ENCODE results near the gene VPS41. TPM values are rescaled to one million over a fixed set of nuclear protein-coding genes. Genes with fewer than 3 reads are reported as not detected.

Gene VPS41
- total and polyA plus RNA-seq, 10 of the 15 experiments (the other 5 are each of a cell fraction or from before 2014, with no cell fraction given) = 15.3 to 63.2 (median 47.0) TPM

DNA sequence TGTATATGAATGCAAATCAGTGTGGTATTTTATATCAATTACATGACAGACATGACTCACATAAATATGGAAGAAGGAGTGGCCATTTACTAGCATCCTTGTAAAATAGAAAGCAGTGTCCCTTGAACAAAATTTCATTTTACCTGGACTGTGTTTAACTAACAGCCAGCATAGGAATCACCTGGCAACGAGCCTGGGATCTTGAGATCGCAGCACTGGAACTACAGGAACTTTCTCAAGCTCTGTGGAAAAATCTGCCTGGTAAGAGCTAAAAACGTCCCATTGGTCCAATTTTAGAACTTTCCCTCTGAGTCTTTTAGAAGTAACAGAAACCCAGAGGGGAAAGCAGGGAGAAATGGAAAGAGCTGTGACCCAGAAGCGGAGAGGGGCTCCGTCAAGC is 208.9 kb downstream of the VPS41 start:
- intact Hi-C loops (cut with micrococcal nuclease; ENCODE audit: unreplicated experiment) (no loop called here), in situ Hi-C loops (cut with MboI) (no loop called here)
- Histone ChIP-seq H3K9ac (ENCODE audit: control insufficient read depth, insufficient read depth, low read length) (no peak overlapping the region), H3K36me3 (ENCODE audit: control insufficient read depth in 2 of 2, insufficient read depth in 2 of 2, low read length in 1 of 2) (no peaks in the 10 kb centered on the region), H4K20me1 (ENCODE audit: control insufficient read depth, insufficient read depth) (no peaks in the 10 kb centered on the region), H3K4me2 (ENCODE audit: control insufficient read depth, insufficient read depth) (no peak overlapping the region), H3K9me3 (replicated peaks; ENCODE audit: control insufficient read depth, insufficient read depth, low read length) (no peaks in the 10 kb centered on the region), H3K4me1 (ENCODE audit: control insufficient read depth, insufficient read depth, low read length) (no peaks in the 10 kb centered on the region), H3K27ac (ENCODE audit: control insufficient read depth, insufficient read depth) (no peak overlapping the region), H3K4me3 (no peak overlapping the region), H3K27me3 (replicated peaks in 1 of 2; ENCODE audit: control insufficient read depth in 2 of 2, insufficient read depth in 2 of 2, low read length in 1 of 2) (no peaks in the 10 kb centered on the region), H2AFZ (ENCODE audit: control insufficient read depth, low read depth, low read length) (no peak overlapping the region), H3K79me2 (ENCODE audit: control insufficient read depth, insufficient read depth, low read length) (no peaks in the 10 kb centered on the region)
- ChIA-PET POLR2A (no interaction called here), CTCF (interaction anchor here (2.2 kb wide), 1 partner anchor 40 kb away, joined by 7 read pairs; no protein-coding TSS in a partner anchor), SMC1A (ENCODE audit: uncharacterized antibody, unreplicated experiment) (no interaction called here), RAD21 (ENCODE audit: unreplicated experiment) (no interaction called here)
- 45% methylated on average over 5 of the region's 5 CpGs for WGBS (ENCODE audit: insufficient coverage, insufficient replicate concordance, low lambda C conversion rate, missing lambda C conversion rate)
- DNase-seq (ENCODE audit: low read depth, low spot score) (no peak), ATAC-seq (no peak), FAIRE-seq (no peak)
- TF ChIP-seq, protein P1, sequence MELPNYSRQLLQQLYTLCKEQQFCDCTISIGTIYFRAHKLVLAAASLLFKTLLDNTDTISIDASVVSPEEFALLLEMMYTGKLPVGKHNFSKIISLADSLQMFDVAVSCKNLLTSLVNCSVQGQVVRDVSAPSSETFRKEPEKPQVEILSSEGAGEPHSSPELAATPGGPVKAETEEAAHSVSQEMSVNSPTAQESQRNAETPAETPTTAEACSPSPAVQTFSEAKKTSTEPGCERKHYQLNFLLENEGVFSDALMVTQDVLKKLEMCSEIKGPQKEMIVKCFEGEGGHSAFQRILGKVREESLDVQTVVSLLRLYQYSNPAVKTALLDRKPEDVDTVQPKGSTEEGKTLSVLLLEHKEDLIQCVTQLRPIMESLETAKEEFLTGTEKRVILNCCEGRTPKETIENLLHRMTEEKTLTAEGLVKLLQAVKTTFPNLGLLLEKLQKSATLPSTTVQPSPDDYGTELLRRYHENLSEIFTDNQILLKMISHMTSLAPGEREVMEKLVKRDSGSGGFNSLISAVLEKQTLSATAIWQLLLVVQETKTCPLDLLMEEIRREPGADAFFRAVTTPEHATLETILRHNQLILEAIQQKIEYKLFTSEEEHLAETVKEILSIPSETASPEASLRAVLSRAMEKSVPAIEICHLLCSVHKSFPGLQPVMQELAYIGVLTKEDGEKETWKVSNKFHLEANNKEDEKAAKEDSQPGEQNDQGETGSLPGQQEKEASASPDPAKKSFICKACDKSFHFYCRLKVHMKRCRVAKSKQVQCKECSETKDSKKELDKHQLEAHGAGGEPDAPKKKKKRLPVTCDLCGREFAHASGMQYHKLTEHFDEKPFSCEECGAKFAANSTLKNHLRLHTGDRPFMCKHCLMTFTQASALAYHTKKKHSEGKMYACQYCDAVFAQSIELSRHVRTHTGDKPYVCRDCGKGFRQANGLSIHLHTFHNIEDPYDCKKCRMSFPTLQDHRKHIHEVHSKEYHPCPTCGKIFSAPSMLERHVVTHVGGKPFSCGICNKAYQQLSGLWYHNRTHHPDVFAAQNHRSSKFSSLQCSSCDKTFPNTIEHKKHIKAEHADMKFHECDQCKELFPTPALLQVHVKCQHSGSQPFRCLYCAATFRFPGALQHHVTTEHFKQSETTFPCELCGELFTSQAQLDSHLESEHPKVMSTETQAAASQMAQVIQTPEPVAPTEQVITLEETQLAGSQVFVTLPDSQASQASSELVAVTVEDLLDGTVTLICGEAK (IDR thresholded peaks at IDR 0.05; ENCODE audit: borderline replicate concordance) = no peak
- TF ChIP-seq EGR1 (IDR thresholded peaks at IDR 0.05; ENCODE audit: borderline replicate concordance in 1 of 2, low read depth in 2 of 2, low read length in 2 of 2) (no peak), MTA2 (IDR thresholded peaks at IDR 0.05; ENCODE audit: low read depth) (no peak), NFYB (IDR thresholded peaks at IDR 0.05; ENCODE audit: insufficient read depth, low read depth, low read length) (no peak), IRF4 (IDR thresholded peaks at IDR 0.05; ENCODE audit: low read depth, low read length) (no peak), ZNF207 (IDR thresholded peaks at IDR 0.05; ENCODE audit: borderline replicate concordance) (no peak), RAD51 (IDR thresholded peaks at IDR 0.05) (no peak), SRF (IDR thresholded peaks at IDR 0.05; ENCODE audit: low read depth in 2 of 2, low read length in 2 of 2) (no peak), SPI1 (IDR thresholded peaks at IDR 0.05; ENCODE audit: borderline replicate concordance, insufficient read depth, low read depth, low read length) (no peak)
- TF ChIP-seq, protein P2, sequence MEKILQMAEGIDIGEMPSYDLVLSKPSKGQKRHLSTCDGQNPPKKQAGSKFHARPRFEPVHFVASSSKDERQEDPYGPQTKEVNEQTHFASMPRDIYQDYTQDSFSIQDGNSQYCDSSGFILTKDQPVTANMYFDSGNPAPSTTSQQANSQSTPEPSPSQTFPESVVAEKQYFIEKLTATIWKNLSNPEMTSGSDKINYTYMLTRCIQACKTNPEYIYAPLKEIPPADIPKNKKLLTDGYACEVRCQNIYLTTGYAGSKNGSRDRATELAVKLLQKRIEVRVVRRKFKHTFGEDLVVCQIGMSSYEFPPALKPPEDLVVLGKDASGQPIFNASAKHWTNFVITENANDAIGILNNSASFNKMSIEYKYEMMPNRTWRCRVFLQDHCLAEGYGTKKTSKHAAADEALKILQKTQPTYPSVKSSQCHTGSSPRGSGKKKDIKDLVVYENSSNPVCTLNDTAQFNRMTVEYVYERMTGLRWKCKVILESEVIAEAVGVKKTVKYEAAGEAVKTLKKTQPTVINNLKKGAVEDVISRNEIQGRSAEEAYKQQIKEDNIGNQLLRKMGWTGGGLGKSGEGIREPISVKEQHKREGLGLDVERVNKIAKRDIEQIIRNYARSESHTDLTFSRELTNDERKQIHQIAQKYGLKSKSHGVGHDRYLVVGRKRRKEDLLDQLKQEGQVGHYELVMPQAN (conservative IDR thresholded peaks at IDR 0.05) = no peak
- TF ChIP-seq, protein P3, sequence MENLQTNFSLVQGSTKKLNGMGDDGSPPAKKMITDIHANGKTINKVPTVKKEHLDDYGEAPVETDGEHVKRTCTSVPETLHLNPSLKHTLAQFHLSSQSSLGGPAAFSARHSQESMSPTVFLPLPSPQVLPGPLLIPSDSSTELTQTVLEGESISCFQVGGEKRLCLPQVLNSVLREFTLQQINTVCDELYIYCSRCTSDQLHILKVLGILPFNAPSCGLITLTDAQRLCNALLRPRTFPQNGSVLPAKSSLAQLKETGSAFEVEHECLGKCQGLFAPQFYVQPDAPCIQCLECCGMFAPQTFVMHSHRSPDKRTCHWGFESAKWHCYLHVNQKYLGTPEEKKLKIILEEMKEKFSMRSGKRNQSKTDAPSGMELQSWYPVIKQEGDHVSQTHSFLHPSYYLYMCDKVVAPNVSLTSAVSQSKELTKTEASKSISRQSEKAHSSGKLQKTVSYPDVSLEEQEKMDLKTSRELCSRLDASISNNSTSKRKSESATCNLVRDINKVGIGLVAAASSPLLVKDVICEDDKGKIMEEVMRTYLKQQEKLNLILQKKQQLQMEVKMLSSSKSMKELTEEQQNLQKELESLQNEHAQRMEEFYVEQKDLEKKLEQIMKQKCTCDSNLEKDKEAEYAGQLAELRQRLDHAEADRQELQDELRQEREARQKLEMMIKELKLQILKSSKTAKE (IDR thresholded peaks at IDR 0.05; ENCODE audit: low read depth, poor library complexity, severe bottlenecking) = no peak
- TF ChIP-seq, protein P4, sequence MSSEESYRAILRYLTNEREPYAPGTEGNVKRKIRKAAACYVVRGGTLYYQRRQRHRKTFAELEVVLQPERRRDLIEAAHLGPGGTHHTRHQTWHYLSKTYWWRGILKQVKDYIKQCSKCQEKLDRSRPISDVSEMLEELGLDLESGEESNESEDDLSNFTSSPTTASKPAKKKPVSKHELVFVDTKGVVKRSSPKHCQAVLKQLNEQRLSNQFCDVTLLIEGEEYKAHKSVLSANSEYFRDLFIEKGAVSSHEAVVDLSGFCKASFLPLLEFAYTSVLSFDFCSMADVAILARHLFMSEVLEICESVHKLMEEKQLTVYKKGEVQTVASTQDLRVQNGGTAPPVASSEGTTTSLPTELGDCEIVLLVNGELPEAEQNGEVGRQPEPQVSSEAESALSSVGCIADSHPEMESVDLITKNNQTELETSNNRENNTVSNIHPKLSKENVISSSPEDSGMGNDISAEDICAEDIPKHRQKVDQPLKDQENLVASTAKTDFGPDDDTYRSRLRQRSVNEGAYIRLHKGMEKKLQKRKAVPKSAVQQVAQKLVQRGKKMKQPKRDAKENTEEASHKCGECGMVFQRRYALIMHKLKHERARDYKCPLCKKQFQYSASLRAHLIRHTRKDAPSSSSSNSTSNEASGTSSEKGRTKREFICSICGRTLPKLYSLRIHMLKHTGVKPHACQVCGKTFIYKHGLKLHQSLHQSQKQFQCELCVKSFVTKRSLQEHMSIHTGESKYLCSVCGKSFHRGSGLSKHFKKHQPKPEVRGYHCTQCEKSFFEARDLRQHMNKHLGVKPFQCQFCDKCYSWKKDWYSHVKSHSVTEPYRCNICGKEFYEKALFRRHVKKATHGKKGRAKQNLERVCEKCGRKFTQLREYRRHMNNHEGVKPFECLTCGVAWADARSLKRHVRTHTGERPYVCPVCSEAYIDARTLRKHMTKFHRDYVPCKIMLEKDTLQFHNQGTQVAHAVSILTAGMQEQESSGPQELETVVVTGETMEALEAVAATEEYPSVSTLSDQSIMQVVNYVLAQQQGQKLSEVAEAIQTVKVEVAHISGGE (CRISPR knock-in tag; IDR thresholded peaks at IDR 0.05) = no peak
- no TSS peak for BruUV-seq (replicated peaks)
